Measurements from ENCODE around the gene FDX1.

Gene FDX1

DNA sequence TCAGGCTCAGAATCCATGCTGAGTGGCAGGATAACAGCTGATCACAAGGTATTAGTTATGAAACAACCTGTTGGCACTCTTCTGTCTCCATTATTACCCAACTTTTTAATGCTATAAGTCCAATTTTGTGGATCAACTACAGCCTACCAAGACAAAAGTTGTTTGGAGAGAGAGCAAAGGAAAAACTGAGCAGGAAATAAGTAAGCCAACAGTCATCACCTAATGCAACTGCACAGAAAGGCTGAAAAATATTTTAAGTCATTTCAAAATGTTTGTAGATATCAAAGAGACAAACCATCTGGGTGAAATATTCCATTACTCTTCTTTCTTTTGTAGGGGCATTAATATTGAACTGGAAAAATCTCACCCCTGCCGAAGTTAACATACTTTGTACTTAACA, 41.6 kb downstream of the FDX1 start:
- H3K27me3 ChIP-seq (ENCODE audit: insufficient read depth, poor library complexity, severe bottlenecking) = no peaks in the 10 kb centered on the region
- TF ChIP-seq SPI1 (IDR thresholded peaks at IDR 0.05; ENCODE audit: borderline replicate concordance, low read depth) (no peak), POLR2AphosphoS5 (IDR thresholded peaks at IDR 0.05; ENCODE audit: low read depth) (no peak), GABPA (IDR thresholded peaks at IDR 0.05; ENCODE audit: low read depth) (no peak)
- TF ChIP-seq, protein P1, sequence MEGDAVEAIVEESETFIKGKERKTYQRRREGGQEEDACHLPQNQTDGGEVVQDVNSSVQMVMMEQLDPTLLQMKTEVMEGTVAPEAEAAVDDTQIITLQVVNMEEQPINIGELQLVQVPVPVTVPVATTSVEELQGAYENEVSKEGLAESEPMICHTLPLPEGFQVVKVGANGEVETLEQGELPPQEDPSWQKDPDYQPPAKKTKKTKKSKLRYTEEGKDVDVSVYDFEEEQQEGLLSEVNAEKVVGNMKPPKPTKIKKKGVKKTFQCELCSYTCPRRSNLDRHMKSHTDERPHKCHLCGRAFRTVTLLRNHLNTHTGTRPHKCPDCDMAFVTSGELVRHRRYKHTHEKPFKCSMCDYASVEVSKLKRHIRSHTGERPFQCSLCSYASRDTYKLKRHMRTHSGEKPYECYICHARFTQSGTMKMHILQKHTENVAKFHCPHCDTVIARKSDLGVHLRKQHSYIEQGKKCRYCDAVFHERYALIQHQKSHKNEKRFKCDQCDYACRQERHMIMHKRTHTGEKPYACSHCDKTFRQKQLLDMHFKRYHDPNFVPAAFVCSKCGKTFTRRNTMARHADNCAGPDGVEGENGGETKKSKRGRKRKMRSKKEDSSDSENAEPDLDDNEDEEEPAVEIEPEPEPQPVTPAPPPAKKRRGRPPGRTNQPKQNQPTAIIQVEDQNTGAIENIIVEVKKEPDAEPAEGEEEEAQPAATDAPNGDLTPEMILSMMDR (IDR thresholded peaks at IDR 0.05; ENCODE audit: insufficient read depth, low read length) = no peak
- TF ChIP-seq, protein P2, sequence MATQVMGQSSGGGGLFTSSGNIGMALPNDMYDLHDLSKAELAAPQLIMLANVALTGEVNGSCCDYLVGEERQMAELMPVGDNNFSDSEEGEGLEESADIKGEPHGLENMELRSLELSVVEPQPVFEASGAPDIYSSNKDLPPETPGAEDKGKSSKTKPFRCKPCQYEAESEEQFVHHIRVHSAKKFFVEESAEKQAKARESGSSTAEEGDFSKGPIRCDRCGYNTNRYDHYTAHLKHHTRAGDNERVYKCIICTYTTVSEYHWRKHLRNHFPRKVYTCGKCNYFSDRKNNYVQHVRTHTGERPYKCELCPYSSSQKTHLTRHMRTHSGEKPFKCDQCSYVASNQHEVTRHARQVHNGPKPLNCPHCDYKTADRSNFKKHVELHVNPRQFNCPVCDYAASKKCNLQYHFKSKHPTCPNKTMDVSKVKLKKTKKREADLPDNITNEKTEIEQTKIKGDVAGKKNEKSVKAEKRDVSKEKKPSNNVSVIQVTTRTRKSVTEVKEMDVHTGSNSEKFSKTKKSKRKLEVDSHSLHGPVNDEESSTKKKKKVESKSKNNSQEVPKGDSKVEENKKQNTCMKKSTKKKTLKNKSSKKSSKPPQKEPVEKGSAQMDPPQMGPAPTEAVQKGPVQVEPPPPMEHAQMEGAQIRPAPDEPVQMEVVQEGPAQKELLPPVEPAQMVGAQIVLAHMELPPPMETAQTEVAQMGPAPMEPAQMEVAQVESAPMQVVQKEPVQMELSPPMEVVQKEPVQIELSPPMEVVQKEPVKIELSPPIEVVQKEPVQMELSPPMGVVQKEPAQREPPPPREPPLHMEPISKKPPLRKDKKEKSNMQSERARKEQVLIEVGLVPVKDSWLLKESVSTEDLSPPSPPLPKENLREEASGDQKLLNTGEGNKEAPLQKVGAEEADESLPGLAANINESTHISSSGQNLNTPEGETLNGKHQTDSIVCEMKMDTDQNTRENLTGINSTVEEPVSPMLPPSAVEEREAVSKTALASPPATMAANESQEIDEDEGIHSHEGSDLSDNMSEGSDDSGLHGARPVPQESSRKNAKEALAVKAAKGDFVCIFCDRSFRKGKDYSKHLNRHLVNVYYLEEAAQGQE (IDR thresholded peaks at IDR 0.05; ENCODE audit: insufficient replicate concordance, low read depth) = no peak
- no peak overlapping the region for H3K27ac ChIP-seq (replicated peaks)
- DNase-seq (ENCODE audit: low read depth in 1 of 2, low spot score in 1 of 2) = no peak
- H3K4me3 ChIP-seq (replicated peaks; ENCODE audit: insufficient read depth, low read length) = no peak overlapping the region

DNA sequence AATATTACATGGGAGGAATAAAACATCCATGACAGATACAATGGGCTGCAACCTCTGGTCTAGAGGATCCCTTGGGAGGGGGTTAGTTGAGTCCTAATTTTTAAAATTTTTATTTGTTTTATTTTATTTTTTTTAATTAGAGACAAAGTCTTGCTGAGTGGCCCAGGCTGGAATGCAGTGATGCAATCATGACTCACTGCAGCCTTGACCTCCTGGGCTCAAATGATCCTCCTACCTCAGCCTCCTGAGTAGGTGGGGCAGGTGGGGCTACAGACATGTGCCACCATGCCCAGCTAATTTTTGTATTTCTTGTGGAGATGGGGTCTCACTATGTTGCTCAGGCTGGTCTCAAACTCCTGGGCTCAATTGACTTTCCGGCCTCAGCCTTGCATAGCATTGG, 43.1 kb downstream of the FDX1 start:
- Histone ChIP-seq H3K4me3 (replicated peaks; ENCODE audit: insufficient read depth, low read length) (no peak overlapping the region), H3K27ac (replicated peaks) (no peak overlapping the region), H3K27me3 (ENCODE audit: insufficient read depth, poor library complexity, severe bottlenecking) (no peaks in the 10 kb centered on the region)
- TF ChIP-seq SPI1 (IDR thresholded peaks at IDR 0.05; ENCODE audit: borderline replicate concordance, low read depth) (no peak), GABPA (IDR thresholded peaks at IDR 0.05; ENCODE audit: low read depth) (no peak), POLR2AphosphoS5 (IDR thresholded peaks at IDR 0.05; ENCODE audit: low read depth) (no peak)
- TF ChIP-seq, protein P2 (IDR thresholded peaks at IDR 0.05; ENCODE audit: insufficient replicate concordance, low read depth) = no peak
- TF ChIP-seq, protein P1 (IDR thresholded peaks at IDR 0.05; ENCODE audit: insufficient read depth, low read length) = no peak
- DNase-seq (ENCODE audit: low read depth in 1 of 2, low spot score in 1 of 2) = no peak

DNA sequence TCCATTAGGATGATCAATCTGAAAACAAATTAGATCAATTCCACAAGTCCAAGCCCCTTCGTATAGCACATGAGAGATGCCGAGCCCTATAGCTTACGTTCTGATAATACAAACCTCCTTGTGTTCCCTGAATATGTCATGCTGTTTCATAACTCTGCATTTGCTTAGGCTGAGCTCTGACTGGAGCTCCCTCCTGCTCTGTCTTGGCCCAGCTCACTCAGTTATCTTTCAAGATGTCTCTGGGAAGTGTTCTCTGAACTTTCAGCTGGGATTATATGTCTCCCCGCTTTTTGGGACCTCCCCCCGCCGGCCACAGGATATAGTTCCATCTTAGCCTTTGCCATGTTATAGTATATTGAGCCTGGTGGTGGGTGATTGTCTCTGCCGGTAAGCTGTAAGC, 44.0 kb downstream of the FDX1 start:
- DNase-seq (ENCODE audit: low read depth in 1 of 2, low spot score in 1 of 2) = no peak
- TF ChIP-seq SPI1 (IDR thresholded peaks at IDR 0.05; ENCODE audit: borderline replicate concordance, low read depth) (no peak), GABPA (IDR thresholded peaks at IDR 0.05; ENCODE audit: low read depth) (no peak), POLR2AphosphoS5 (IDR thresholded peaks at IDR 0.05; ENCODE audit: low read depth) (no peak)
- TF ChIP-seq, protein P1 (IDR thresholded peaks at IDR 0.05; ENCODE audit: insufficient read depth, low read length) = no peak
- TF ChIP-seq, protein P2 (IDR thresholded peaks at IDR 0.05; ENCODE audit: insufficient replicate concordance, low read depth) = no peak

More for the DNA sequence above, 44.0 kb downstream of the FDX1 start:
- Histone ChIP-seq H3K27me3 (ENCODE audit: insufficient read depth, poor library complexity, severe bottlenecking) (no peaks in the 10 kb centered on the region), H3K4me3 (replicated peaks; ENCODE audit: insufficient read depth, low read length) (no peak overlapping the region), H3K27ac (replicated peaks) (no peak overlapping the region)
